NCI-H69 (cell line): ENCODE measurements around the gene HSD17B11.
"Not testable (repeated sequence)": the region's sequence is repeated elsewhere in the genome, so short reads cannot be mapped to it uniquely, and the experiment has no call there.

Experiments
- DNase-seq: peaks from one replicate; lab custom pipeline; 2025; lab: John Stamatoyannopoulos, UW

HSD17B11 gene

GRCh38 chr4:87305562-87305961 lies 85.4 kb downstream of the HSD17B11 start:
- DNase-seq, result no peak

GRCh38 chr4:87304745-87305432 lies 86.1 kb downstream of the HSD17B11 start:
- no peak for DNase-seq

GRCh38 chr4:87299898-87300297 lies 91.1 kb downstream of the HSD17B11 start:
- DNase-seq, result no peak

GRCh38 chr4:87298362-87298761 lies 92.6 kb downstream of the HSD17B11 start:
- DNase-seq, result no peak

GRCh38 chr4:87294911-87295310 lies 96.1 kb downstream of the HSD17B11 start:
- not testable (repeated sequence) for DNase-seq

GRCh38 chr4:87293889-87294288 lies 97.1 kb downstream of the HSD17B11 start:
- DNase-seq, result not testable (repeated sequence)

- DNase-seq, result no peak
Observed at GRCh38 chr4:87286970-87287369, 104.0 kb downstream of the HSD17B11 start.
